Liver (tissue), 9 donors: ENCODE results near the gene SYCP2. TPM values are rescaled to one million over a fixed set of nuclear protein-coding genes. Genes with fewer than 3 reads are reported as not detected.

Source experiments
- DNase-seq: peaks from one replicate; pipeline ENCODE4 v3.0.0-alpha.2; 2017; ENCODE audit warnings: low spot score
- H3K27ac ChIP-seq, 2 donors: one replicate each; pipeline ENCODE4 v1.7.0; 2013; ENCODE audit warnings: inconsistent platforms in 2 of 2, low read length in 2 of 2, control low read depth in 1 of 2, low read depth in 1 of 2, mild to moderate bottlenecking in 1 of 2
- H3K27me3 ChIP-seq, 4 donors: one replicate each; pipeline versions ENCODE4 v1.6.1 to v1.7.0; 2013; ENCODE audit warnings: low read length in 3 of 4, inconsistent platforms in 1 of 4, mild to moderate bottlenecking in 1 of 4, moderate library complexity in 1 of 4; ENCODE audit not compliant: control insufficient read depth in 4 of 4, insufficient read depth in 4 of 4
- H3K36me3 ChIP-seq, 4 donors: one replicate each; pipeline versions ENCODE4 v1.6.1 to v1.7.0; 2013; ENCODE audit warnings: low read length in 3 of 4, mild to moderate bottlenecking in 3 of 4, low read depth in 1 of 4, moderate library complexity in 1 of 4; ENCODE audit not compliant: control insufficient read depth in 4 of 4, insufficient read depth in 3 of 4
- H3K4me1 ChIP-seq, 4 donors: one replicate each; pipeline versions ENCODE4 v1.6.1 to v1.7.0; 2013; ENCODE audit warnings: low read length in 3 of 4, mild to moderate bottlenecking in 3 of 4, moderate library complexity in 1 of 4; ENCODE audit not compliant: control insufficient read depth in 4 of 4, insufficient read depth in 4 of 4
- H3K4me3 ChIP-seq, 3 donors: one replicate each; pipeline versions ENCODE4 v1.6.1 to v1.7.0; 2013; ENCODE audit warnings: low read length in 3 of 3, control low read depth in 1 of 3, low read depth in 1 of 3, mild to moderate bottlenecking in 1 of 3
- H3K9ac ChIP-seq, 2 donors: one replicate each; pipeline ENCODE4 v1.7.0; 2013; ENCODE audit warnings: low read length in 2 of 2, mild to moderate bottlenecking in 2 of 2, moderate library complexity in 2 of 2, control low read depth in 1 of 2, low read depth in 1 of 2
- H3K9me3 ChIP-seq, 4 donors: one replicate each; pipeline versions ENCODE4 v1.6.1 to v1.7.0; 2013; ENCODE audit warnings: low read length in 3 of 4; ENCODE audit not compliant: control insufficient read depth in 4 of 4
- ATF3 ChIP-seq: IDR thresholded peaks from 2 replicates; pipeline ENCODE4 v1.6.1; 2016; ENCODE audit warnings: antibody characterized with exemption
- CTCF ChIP-seq: fragments of 150-350 bp; IDR thresholded peaks from 2 replicates; pipeline ENCODE4 v1.5.1; 2017; ENCODE audit warnings: improper control_type of control experiment, low read depth, low read length; ENCODE audit not compliant: missing input control
- EGR1 ChIP-seq, 2 donors: IDR thresholded peaks; 2 replicates each; pipeline ENCODE4 v1.6.1; 2016 to 2018; ENCODE audit warnings: antibody characterized with exemption in 2 of 2, low read depth in 2 of 2
- FOXA1 ChIP-seq: IDR thresholded peaks from 2 replicates; pipeline ENCODE4 v1.6.1; 2016; ENCODE audit warnings: antibody characterized with exemption
- FOXA2 ChIP-seq: IDR thresholded peaks from 2 replicates; pipeline ENCODE4 v1.6.1; 2016; ENCODE audit warnings: antibody characterized with exemption
- GABPA ChIP-seq, 2 donors: IDR thresholded peaks in 1 of 2; conservative IDR thresholded peaks in 1 of 2; 2 replicates each; pipeline ENCODE4 v1.6.1; 2016; ENCODE audit warnings: antibody characterized with exemption in 2 of 2, mild to moderate bottlenecking in 1 of 2, moderate library complexity in 1 of 2
- HNF4A ChIP-seq, 2 donors: conservative IDR thresholded peaks; 2 replicates each; pipeline ENCODE4 v1.6.1; 2016; ENCODE audit warnings: antibody characterized with exemption in 2 of 2, mild to moderate bottlenecking in 2 of 2
- HNF4G ChIP-seq: IDR thresholded peaks from 2 replicates; pipeline ENCODE4 v1.6.1; 2016; ENCODE audit warnings: antibody characterized with exemption
- JUND ChIP-seq, 2 donors: IDR thresholded peaks; 2 replicates each; pipeline ENCODE4 v1.6.1; 2016; ENCODE audit warnings: antibody characterized with exemption in 2 of 2
- MAX ChIP-seq: IDR thresholded peaks from 2 replicates; pipeline ENCODE4 v1.6.1; 2016; ENCODE audit warnings: antibody characterized with exemption
- NR2F2 ChIP-seq: IDR thresholded peaks from 2 replicates; pipeline ENCODE4 v1.6.1; 2016; ENCODE audit warnings: antibody characterized with exemption
- RAD21 ChIP-seq, 2 donors: IDR thresholded peaks; 2 replicates each; pipeline ENCODE4 v1.6.1; 2016; ENCODE audit warnings: antibody characterized with exemption in 2 of 2, mild to moderate bottlenecking in 2 of 2
- REST ChIP-seq: IDR thresholded peaks from 2 replicates; pipeline ENCODE4 v1.6.1; 2016; ENCODE audit warnings: antibody characterized with exemption, mild to moderate bottlenecking
- RXRA ChIP-seq, 2 donors: IDR thresholded peaks; 2 replicates each; pipeline ENCODE4 v1.6.1; 2017 to 2018; ENCODE audit warnings: antibody characterized with exemption in 2 of 2, mild to moderate bottlenecking in 1 of 2
- SP1 ChIP-seq: IDR thresholded peaks from 2 replicates; pipeline ENCODE4 v1.6.1; 2018; ENCODE audit warnings: antibody characterized with exemption, mild to moderate bottlenecking
- TAF1 ChIP-seq: conservative IDR thresholded peaks from 2 replicates; pipeline ENCODE4 v1.6.1; 2016; ENCODE audit warnings: antibody characterized with exemption, mild to moderate bottlenecking
- YY1 ChIP-seq: IDR thresholded peaks from 2 replicates; pipeline ENCODE4 v1.6.1; 2016; ENCODE audit warnings: antibody characterized with exemption, mild to moderate bottlenecking
- ZBTB33 ChIP-seq: IDR thresholded peaks from 2 replicates; pipeline ENCODE4 v1.6.1; 2016; ENCODE audit warnings: antibody characterized with exemption
- WGBS: extraction: QIAGEN DNeasy Blood & Tissue Kit; methylation state at CpG from one replicate; pipeline ENCODE4 v1.1.7; 2013; 5-methylcytosine and 5-hydroxymethylcytosine counted together
- polyA plus RNA-seq, 2 donors: library from polyadenylated mRNA; stranded (reverse) in 1 of 2; unstranded in 1 of 2; fragments of 200-250 nt in 1 of 2; fragments of >200 nt in 1 of 2; fragmentation: Nextera tagmentation in 1 of 2; extraction: Ambion mirVana in 1 of 2; gene quantifications; one replicate each; pipeline versions ENCODE4 v1.2.1 to v1.2.3, GENCODE V29; 2013 to 2015
- total RNA-seq, 2 donors: library from RNA; depleted of rRNA; stranded (reverse); fragments of >200 nt; gene quantifications; one replicate each; pipeline ENCODE4 v1.2.3, GENCODE V29; 2014
- donor health status: healthy.
- donor health status: healthy.
- donor health status: healthy.
- donor health status: healthy.
- donor health status: healthy.

Gene SYCP2
- total and polyA plus RNA-seq, 4 donors = 0.07 to 0.84 (median 0.38) TPM

GRCh38 chr20:59939052-59939878 lies 5.8 kb upstream of the SYCP2 start (continued):
- no peak for TF ChIP-seq CTCF
- no peak for TF ChIP-seq GABPA (IDR thresholded peaks at IDR 0.05 in 1 of 2, conservative IDR thresholded peaks at IDR 0.05 in 1 of 2)
- TF ChIP-seq HNF4A (conservative IDR thresholded peaks at IDR 0.05) = no peak
- no peak for TF ChIP-seq YY1
- no peak for TF ChIP-seq MAX
- no peak for TF ChIP-seq HNF4G
- no peak for TF ChIP-seq JUND (IDR thresholded peaks at IDR 0.05)
- no peak for TF ChIP-seq NR2F2
- TF ChIP-seq TAF1 = no peak

GRCh38 chr20:59938696-59939051 lies 5.2 kb upstream of the SYCP2 start:
- WGBS = 82% methylated on average over 7 of the region's 7 CpGs
- Histone ChIP-seq H3K27me3 (no peaks in the 10 kb centered on the region), H3K36me3 (peaks cover 0 to under 1% (median 0%) of the 10 kb centered on the region in 4 donors), H3K4me1 (peaks cover 8 to 22% (median 18%) of the 10 kb centered on the region in 4 donors), H3K27ac (no peak overlapping the region), H3K4me3 (no peak overlapping the region), H3K9ac (no peak overlapping the region), H3K9me3 (peaks cover 0 to 2% (median 0%) of the 10 kb centered on the region in 4 donors)
- TF ChIP-seq EGR1 (IDR thresholded peaks at IDR 0.05; ENCODE audit: low read depth in 2 of 2) (no peak), RXRA (IDR thresholded peaks at IDR 0.05) (no peak), FOXA2 (no peak), HNF4G (no peak), FOXA1 (no peak), RAD21 (IDR thresholded peaks at IDR 0.05) (no peak), JUND (IDR thresholded peaks at IDR 0.05) (no peak), NR2F2 (no peak), TAF1 (no peak), REST (no peak), CTCF (no peak), GABPA (IDR thresholded peaks at IDR 0.05 in 1 of 2, conservative IDR thresholded peaks at IDR 0.05 in 1 of 2) (no peak), ZBTB33 (no peak), SP1 (no peak), HNF4A (conservative IDR thresholded peaks at IDR 0.05) (no peak), ATF3 (no peak), YY1 (no peak), MAX (no peak)
- DNase-seq = no peak
